MCF 10A (cell line): Measurements from ENCODE around the gene TNFRSF14. TPM values are rescaled to one million over a fixed set of nuclear protein-coding genes. Genes with fewer than 3 reads are reported as not detected.

Experiments used
- BruUV-seq: library from RNA; stranded (reverse); fragments of 400-500 nt; replicated peaks from 2 replicates; lab custom pipeline; 2021; lab: Mats Ljungman, UMichigan
- CTCF ChIA-PET: fragments of 300-600 bp; sonication (Branson Sonifier 250); formaldehyde crosslinking; extraction: SDS; loops from one replicate; lab custom pipeline; 2021; ENCODE audit warnings: antibody characterized with exemption, inconsistent platforms; lab: Yijun Ruan, JAX
- POLR2A ChIA-PET: fragments of 300-600, 350-650 bp; sonication (Branson Sonifier 250); formaldehyde crosslinking; extraction: SDS; loops from one replicate; lab custom pipeline; 2020; ENCODE audit warnings: antibody characterized with exemption, inconsistent platforms; lab: Yijun Ruan, JAX
- DNase-seq: peaks from one replicate; pipeline ENCODE4 v3.0.0-alpha.2; 2018; ENCODE audit not compliant: unreplicated experiment
- H3K27ac Mint-ChIP-seq: one replicate; pipeline ENCODE4 v1.8.0; 2022; ENCODE audit warnings: mild to moderate bottlenecking, low read depth, mixed read lengths; ENCODE audit not compliant: unreplicated experiment
- H3K27me3 Mint-ChIP-seq: one replicate; pipeline ENCODE4 v1.8.0; 2022; ENCODE audit warnings: mixed read lengths; ENCODE audit not compliant: insufficient read depth, unreplicated experiment
- H3K36me3 Mint-ChIP-seq: one replicate; pipeline ENCODE4 v1.8.0; 2022; ENCODE audit warnings: mild to moderate bottlenecking, moderate library complexity, mixed read lengths; ENCODE audit not compliant: insufficient read depth, unreplicated experiment
- H3K4me1 Mint-ChIP-seq: one replicate; pipeline ENCODE4 v1.8.0; 2022; ENCODE audit warnings: mixed read lengths; ENCODE audit not compliant: insufficient read depth, unreplicated experiment
- H3K4me3 Mint-ChIP-seq: one replicate; pipeline ENCODE4 v1.8.0; 2022; ENCODE audit warnings: mild to moderate bottlenecking, moderate library complexity, mixed read lengths; ENCODE audit not compliant: unreplicated experiment
- H3K9me3 Mint-ChIP-seq: one replicate; pipeline ENCODE4 v1.8.0; 2022; ENCODE audit warnings: mixed read lengths; ENCODE audit not compliant: unreplicated experiment
- intact Hi-C: fragments of 100-400 bp; cut with micrococcal nuclease; formaldehyde crosslinking; loops from 2 replicates; pipeline ENCODE4 v1.14.1; 2022
- total RNA-seq: library from RNA; stranded (reverse); gene quantifications from 2 replicates; pipeline ENCODE4 v1.2.3, GENCODE V29; 2022
- TF ChIP-seq, protein P1 (sequence below): fragments of 200-600 bp; IDR thresholded peaks from one replicate; pipeline ENCODE4 v1.8.0; 2022; ENCODE audit warnings: antibody characterized with exemption, mild to moderate bottlenecking; ENCODE audit not compliant: unreplicated experiment

TNFRSF14 gene
- total RNA-seq, 1 experiment from 2014 or later: 4.6 TPM

DNA sequence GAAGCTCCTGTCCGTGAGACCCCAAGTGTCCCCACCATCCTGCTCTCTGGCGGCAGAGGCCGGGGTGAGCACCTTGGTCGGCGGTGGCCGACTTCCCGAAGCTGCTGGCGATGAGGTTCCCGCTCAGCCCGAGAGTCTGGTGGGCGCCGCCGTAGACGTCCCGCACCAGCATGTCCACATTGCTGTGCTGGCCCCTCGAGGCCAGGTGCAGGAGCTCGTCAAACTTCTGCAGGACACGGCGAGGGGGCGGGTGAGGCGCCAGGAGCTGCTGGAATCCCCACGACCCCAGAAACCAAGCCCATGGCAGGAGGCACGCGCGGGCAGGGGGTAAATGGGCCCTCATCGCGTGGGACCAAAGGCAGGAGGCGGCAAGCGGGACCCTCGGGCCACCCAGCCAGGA is 36.4 kb upstream of the TNFRSF14 start:
- no peak for DNase-seq

DNA sequence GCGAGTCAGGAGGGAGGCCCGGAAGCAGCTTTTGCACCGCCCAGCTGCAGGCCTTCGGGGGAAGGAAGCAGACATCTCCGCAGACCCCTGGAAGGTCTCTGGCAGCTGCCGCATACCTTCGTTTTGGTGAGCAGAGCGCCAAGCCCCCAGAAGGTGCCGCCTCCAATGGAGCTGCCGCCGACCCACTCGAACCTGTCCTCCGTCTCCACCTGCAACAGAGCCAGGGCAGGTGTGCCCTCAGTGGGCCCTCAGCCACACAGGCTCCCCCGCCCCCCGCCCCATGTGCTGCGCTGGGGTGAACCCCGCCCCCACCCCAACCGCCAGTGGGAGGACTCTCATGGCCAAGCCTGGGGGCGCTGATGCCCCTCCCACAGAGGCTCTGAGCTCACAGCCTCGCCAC is 36.0 kb upstream of the TNFRSF14 start:
- no peaks in the 10 kb centered on the region for H3K9me3 Mint-ChIP-seq
- ChIA-PET CTCF (interaction anchor here (2.1 kb wide), 1 partner anchor 28 kb away, joined by 13 read pairs; no protein-coding TSS in a partner anchor), POLR2A (no interaction called here)
- no TSS peak for BruUV-seq
- DNase-seq: no peak
- no peak overlapping the region for H3K4me3 Mint-ChIP-seq
- peaks cover 15% of the 10 kb centered on the region for H3K4me1 Mint-ChIP-seq
- TF ChIP-seq, protein P1, sequence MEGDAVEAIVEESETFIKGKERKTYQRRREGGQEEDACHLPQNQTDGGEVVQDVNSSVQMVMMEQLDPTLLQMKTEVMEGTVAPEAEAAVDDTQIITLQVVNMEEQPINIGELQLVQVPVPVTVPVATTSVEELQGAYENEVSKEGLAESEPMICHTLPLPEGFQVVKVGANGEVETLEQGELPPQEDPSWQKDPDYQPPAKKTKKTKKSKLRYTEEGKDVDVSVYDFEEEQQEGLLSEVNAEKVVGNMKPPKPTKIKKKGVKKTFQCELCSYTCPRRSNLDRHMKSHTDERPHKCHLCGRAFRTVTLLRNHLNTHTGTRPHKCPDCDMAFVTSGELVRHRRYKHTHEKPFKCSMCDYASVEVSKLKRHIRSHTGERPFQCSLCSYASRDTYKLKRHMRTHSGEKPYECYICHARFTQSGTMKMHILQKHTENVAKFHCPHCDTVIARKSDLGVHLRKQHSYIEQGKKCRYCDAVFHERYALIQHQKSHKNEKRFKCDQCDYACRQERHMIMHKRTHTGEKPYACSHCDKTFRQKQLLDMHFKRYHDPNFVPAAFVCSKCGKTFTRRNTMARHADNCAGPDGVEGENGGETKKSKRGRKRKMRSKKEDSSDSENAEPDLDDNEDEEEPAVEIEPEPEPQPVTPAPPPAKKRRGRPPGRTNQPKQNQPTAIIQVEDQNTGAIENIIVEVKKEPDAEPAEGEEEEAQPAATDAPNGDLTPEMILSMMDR: no peak
- intact Hi-C loops: no loop called here
- H3K27ac Mint-ChIP-seq: no peak overlapping the region
- H3K27me3 Mint-ChIP-seq: no peaks in the 10 kb centered on the region
- H3K36me3 Mint-ChIP-seq: peaks cover 39% of the 10 kb centered on the region

More for the DNA sequence above, 36.4 kb upstream of the TNFRSF14 start:
- POLR2A ChIA-PET: no interaction called here
- Mint-ChIP-seq H3K27ac (no peak overlapping the region), H3K27me3 (no peaks in the 10 kb centered on the region), H3K4me1 (peaks cover 10% of the 10 kb centered on the region), H3K9me3 (no peaks in the 10 kb centered on the region), H3K4me3 (no peak overlapping the region), H3K36me3 (peaks cover 34% of the 10 kb centered on the region)
- intact Hi-C loops: no loop called here
- no TSS peak for BruUV-seq
- TF ChIP-seq, protein P1: no peak
- CTCF ChIA-PET: interaction anchor here (1.1 to 2.1 kb wide), 2 partner anchors 11 to 28 kb away, joined by 6 to 13 read pairs; no protein-coding TSS in a partner anchor

DNA sequence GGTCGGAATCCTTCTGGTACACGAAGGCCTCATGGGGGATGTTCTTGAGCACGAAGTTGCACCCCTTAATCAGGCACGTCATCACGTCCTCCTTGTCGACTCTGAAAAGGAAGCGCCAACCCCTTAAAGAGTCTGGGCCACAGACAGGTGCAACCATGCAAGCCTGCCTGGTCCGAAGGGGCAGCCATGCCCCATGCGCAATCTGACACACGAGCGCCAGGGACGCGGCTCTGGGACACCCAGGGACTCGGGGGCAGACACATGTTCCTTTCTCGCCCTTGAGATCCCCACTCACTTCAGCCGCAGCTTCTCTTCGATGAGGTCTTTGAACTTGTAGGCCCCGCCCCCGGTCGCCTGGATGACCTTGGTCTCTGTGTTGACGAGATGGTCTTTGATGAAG is 35.4 kb upstream of the TNFRSF14 start:
- ChIA-PET CTCF (interaction anchor here (0.7 kb wide), 1 partner anchor 18 kb away, joined by 3 read pairs; no protein-coding TSS in a partner anchor), POLR2A (no interaction called here)
- H3K4me3 Mint-ChIP-seq: no peak overlapping the region
- intact Hi-C loops: no loop called here
- H3K27me3 Mint-ChIP-seq: no peaks in the 10 kb centered on the region
- BruUV-seq: no TSS peak
- no peak overlapping the region for H3K27ac Mint-ChIP-seq
- no peak for DNase-seq
- TF ChIP-seq, protein P1: no peak
- H3K36me3 Mint-ChIP-seq: peaks cover 40% of the 10 kb centered on the region
- H3K4me1 Mint-ChIP-seq: peaks cover 16% of the 10 kb centered on the region
- H3K9me3 Mint-ChIP-seq: no peaks in the 10 kb centered on the region

DNA sequence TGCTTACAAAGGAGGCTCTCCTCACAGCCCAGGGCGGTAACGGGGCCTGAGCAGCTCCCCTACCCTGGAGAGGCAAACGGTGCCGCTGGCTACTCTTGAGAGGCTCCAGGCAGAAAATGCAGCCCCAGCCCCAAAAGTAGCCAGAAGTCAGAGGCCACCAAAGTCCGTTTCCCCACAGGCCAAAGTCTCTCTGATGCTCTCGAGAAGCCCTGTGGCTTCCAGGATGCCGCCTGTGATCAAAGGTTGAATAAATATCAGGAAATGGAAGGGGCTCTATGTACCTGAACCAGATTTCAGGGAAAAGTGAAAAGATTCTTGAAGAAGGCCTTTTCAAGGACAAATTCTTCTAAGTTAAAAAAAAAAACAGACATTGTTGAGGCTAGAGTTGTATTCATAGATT is 33.9 kb upstream of the TNFRSF14 start:
- no peaks in the 10 kb centered on the region for H3K27me3 Mint-ChIP-seq
- CTCF ChIA-PET: no interaction called here

More for the DNA sequence above, 33.9 kb upstream of the TNFRSF14 start:
- Mint-ChIP-seq H3K9me3 (no peaks in the 10 kb centered on the region), H3K36me3 (peaks cover 40% of the 10 kb centered on the region), H3K4me3 (no peak overlapping the region), H3K4me1 (peaks cover 22% of the 10 kb centered on the region), H3K27ac (no peak overlapping the region)
- intact Hi-C loops: no loop called here
- no peak for DNase-seq
- POLR2A ChIA-PET: no interaction called here
- BruUV-seq: no TSS peak
- TF ChIP-seq, protein P1: no peak
